ENCODE results near the gene ADARB1.

Gene ADARB1

GRCh38 chr21:45186709-45187108 lies 112.3 kb downstream of the ADARB1 start:
- no peak for TF ChIP-seq CTCF (IDR thresholded peaks at IDR 0.05)

DNA sequence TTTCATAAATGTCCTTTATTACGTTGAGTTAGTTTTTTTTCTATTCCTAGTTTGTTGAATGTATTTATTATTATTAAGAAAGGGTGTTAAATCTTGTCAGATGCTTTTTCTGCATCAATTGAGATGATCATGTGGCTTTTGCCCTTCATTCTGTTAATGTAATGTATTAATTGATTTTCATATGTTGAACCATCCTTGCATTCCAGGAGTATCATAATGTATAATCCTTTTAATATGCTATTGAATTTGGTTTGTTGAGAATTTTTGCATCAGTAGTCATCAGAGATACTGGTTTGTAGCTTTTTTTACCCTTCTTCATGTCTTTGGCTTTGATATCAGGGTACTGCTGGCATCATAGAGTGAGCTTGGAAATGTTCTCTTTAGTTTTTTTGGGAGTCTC lies 113.3 kb downstream of the ADARB1 start:
- TF ChIP-seq CTCF (IDR thresholded peaks at IDR 0.05), result no peak

DNA sequence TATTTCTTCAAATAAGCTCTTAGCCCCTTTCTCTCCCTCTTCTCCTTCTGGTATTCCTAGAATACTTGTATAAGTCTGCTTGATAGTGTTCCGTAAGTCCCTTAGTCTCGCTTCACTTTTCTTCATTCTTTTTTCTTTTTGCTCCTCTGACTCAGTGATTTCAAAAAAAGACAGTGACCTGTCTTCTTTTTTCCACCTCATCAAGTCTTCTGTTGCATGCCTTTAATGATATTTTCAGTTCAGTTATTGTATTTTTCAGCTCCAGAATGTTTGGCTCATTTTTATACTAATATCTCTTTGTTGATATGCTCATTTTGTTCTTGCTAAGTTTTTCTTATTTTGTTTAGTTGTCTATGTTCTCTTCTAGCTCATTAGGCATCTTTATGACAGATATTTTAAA lies 115.6 kb downstream of the ADARB1 start:
- no peak for TF ChIP-seq CTCF (IDR thresholded peaks at IDR 0.05)

DNA sequence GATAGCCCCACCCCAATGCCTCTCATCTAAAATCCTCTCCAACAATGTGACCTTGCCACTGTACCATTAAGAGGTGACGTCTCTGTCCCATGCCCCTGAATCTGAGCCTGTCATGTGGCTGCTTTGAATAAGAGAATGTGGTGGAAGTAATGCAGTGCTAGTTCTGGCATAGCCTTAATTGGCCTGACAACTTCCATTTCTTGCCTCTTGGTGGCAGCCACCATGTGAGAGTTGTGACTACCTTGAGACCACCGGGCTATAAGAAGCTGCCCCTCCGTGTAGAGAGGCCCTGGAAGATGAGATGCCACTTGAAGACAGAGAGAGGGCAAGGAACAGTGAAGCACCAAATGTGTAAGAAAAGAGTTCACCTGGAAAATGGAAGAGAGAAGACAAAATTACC lies 118.0 kb downstream of the ADARB1 start:
- no peak for TF ChIP-seq CTCF (IDR thresholded peaks at IDR 0.05)

DNA sequence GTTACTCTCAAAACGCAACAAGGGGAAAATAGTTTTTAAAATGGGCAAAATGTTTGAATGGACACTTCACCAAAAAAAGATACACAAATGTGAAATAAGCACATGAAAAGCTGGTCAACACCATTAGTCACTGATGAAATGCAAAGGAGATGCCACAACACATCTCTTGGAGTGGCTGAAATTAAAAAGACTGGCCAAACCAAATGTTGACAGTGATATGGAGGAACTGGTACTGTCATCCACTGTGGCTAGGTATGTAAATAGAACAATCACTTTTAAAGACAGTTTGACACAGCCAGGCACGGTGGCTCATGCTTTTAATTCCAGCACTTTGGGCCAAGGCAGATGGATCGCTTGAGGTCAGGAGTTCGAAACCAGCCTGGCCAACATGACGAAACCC lies 122.2 kb downstream of the ADARB1 start:
- no peak for TF ChIP-seq CTCF (IDR thresholded peaks at IDR 0.05)

- TF ChIP-seq CTCF (IDR thresholded peaks at IDR 0.05), result no peak
Measured at GRCh38 chr21:45199201-45199600, 124.8 kb downstream of the ADARB1 start.

DNA sequence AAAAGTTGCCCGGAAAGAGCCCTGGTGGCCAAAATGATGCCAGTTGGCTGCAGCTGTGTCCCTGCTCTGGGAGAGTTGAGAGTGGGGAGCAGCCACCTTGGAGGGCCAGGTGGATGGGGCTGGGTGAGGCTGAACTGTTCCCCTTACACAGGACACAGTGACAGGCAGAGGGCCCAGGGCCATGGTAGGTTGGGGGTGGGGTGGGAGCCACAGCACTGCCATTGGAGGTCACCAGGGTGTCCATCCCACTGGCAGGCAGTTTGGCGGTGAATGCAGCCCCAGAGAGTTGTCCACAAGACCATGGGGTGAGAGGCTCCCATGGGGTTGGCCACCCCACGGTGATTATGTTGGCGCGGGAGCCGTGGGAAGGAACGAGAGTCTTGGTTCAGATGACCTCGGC lies 125.7 kb downstream of the ADARB1 start:
- TF ChIP-seq CTCF (IDR thresholded peaks at IDR 0.05), result no peak

DNA sequence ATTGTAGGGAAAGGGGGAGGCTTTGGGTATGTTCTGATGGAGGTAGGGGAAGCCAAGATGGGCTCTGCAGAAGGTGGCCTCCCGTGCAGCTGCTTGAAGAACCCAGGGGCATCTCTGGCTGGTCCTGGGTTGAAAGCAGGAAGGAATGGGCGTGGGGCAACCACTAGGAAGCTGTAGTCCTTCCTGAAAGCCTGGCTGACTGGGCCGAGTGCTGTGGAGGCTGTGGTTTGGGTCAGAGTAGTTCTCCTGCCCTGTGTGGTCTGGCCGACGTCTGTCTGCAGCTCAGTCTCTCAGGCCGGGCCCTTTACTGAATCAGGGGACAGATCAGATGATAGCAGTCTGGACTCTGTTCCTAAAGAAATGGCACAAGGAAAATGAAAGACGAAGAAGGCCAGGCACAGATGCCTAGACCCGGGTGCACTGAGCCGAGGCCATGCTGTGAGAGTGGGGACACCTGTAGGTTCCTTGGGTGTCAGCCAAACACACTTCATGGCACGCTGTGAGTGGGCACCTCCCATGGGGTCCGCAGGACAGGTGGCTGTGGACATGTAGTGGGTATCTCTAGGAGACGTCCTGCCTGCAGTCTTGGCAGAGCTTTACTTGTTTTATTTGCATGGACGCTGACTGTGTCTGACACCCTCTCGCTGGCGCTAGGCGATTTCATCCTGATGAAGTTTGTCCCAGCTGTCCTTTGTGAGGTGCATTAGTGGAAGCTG lies 126.4 kb downstream of the ADARB1 start:
- TF ChIP-seq CTCF (IDR thresholded peaks at IDR 0.05), result no peak

All from LNCAP (cell line).